GM21737 (cell line): ENCODE measurements around the gene TTC3.
"Not testable (repeated sequence)": the region's sequence is repeated elsewhere in the genome, so short reads cannot be mapped to it uniquely, and the experiment has no call there.

Source experiments
- ATAC-seq: cut with Tn5 transposase; IDR thresholded peaks from one replicate; pipeline ENCODE4 v1.9.1; 2021; ENCODE audit warnings: mild to moderate bottlenecking, moderate library complexity; ENCODE audit not compliant: unreplicated experiment

Gene TTC3

DNA sequence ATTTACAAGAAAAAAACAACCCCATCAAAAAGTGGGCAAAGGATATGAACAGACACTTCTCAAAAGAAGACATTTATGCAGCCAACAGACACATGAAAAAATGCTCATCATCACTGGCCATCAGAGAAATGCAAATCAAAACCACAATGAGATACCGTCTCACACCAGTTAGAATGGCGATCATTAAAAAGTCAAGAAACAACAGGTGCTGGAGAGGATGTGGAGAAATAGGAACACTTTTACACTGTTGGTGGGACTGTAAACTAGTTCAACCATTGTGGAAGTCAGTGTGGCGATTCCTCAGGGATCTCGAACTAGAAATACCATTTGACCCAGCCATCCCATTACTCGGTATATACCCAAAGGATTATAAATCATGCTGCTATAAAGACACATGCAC lies 70.3 kb downstream of the TTC3 start:
- ATAC-seq, result not testable (repeated sequence)

DNA sequence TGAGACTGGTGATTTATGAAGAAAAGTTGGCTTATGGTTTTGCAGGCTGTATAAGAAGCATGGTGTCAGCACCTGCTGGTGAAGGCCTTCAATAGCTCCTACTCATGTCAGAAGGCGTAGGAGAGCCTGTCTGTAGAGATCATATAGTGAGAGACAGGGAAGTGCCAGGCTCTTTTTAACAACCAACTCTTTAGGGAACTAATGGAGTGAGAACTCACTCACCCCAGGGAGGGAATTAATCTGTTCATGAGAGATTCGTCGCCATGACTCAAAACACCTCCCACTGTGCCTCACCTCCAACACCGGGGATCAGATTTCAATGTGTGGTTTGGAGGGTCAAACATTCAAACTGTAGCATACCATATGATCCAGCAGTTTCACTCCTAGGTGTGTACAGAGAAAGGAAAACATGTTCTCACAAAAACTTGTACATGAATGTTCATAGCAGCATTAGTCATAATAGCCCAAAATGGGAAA lies 72.6 kb downstream of the TTC3 start:
- ATAC-seq, result no peak

DNA sequence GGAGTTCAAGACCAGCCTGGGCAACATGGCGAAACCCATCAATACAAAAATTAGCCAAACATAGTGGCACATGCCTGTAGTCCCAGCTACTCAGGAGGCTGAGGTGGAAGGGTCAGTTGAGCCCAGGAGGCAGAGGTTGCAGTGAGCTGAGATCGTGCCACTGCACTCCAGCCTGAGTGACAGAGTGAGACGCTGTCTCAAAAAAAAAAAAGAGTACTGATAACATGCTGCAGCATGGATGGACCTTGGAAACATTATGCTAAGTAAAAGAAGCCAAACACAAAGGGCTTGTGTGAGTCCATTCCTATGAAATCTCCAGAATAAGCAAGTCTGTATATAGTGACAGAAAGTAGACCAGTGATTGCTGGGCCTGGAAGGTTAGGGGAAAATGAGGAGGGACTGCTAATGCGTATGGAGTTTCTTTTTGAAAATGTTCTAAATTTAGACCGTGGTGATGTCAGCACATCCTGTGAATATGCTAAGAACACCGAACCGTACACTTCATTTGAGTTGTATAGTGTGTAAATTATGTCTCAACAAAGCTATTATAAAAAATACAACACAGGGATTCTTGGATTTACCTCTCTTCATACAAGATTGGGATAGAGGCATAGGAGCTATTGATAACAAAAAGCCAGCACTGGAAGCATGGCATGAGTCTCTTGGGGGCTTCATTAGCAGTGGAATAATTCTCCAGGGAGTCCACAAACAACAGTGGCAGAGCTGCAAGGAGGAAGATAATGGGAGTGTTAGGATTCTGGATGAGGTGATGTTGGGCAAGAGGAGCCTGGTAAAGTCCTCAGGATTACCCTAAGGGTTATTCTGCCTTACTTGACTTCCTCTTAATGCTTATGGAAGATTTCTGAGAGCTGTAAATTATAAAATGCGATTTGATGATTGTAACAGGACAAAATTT lies 73.5 kb downstream of the TTC3 start:
- no peak for ATAC-seq

DNA sequence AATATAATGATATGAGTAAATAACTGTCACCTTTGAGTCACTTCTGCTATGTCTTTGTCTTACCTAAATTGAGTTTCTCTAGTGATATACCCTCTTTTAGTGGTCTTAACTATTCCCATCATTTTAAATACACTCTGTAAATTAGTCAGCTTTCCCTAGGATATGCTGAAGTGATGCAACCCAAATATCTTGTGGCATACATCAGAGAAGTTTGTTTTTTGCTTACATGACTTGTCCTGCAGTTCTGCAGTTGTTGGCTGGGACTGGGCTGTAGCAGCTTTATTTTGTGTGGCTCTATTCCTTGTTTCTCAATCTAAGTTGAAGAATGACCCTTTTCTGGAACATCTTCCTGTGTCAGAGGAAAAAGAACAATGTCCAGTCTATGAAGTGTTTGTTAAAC lies 76.4 kb downstream of the TTC3 start:
- no peak for ATAC-seq

DNA sequence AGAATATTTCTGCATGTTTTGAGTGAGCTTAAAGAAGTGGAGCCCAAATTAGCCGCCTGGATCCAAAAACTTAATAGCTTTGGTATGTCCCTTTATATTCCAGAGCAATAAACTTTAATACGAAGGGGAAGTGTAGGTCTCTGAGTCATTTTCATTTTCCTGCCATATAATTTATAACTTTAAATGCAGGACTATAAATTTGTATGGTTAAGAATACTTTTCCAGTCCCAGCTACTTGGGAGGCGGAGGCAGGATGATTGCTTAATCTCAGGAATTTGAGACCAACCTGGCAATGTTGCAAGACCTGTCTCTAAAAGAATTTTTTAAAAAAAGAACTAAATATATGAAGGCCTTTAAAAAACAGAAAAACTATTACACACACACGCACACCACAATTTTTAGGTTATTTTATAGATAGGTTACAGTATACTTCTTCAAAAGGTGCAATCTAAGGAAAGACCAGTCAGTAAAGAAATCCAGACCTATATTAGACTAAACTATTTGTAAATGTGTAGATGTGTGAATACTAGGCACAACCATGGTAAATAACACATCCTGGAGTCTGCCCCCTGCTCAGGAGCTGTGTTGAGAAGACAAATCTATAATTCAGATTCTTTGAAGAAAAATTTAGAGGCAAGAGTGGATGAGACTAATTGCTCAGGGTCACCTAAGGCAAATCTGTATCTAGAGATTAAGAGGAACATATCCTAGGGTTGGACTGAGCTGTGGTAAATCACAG lies 80.3 kb downstream of the TTC3 start:
- no peak for ATAC-seq

DNA sequence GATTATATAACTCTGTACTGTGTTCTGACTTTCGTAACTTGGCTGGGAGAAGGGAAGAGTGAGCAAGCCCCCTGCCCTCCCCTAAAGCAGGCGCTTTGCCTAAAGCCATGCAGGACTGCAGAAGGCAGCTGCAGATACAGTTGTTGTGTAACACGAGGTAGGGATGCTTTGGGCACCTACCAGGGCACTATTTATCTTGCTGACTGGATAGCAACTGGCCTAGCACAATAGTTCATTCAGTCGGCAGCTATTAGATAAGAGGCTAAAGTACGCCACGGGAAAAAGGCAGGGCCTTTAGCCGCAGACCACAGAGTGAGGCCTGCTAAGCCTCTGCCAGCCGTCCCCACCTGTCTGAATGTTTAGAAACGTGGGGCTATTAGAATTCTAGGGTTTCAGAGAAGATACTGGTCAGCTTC lies 80.9 kb downstream of the TTC3 start:
- ATAC-seq, result no peak

DNA sequence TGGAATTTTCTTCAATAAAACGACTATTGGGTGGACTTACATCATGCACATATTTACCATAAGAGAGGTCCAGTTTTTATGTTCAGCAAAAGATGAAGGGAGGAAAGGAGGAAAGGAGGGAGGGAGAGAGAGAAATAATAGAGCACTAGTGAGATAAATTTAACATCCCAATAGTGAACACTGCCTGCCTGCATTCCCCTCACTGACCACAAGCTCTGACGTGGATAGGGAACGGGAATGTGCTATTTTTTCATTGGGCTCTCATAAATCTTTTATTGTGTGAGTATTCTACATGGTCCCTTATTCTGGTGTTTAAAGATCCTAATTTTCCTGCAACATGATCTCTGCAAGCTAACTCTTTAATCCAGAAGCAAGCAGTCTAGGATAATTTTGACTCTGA lies 82.1 kb downstream of the TTC3 start:
- ATAC-seq, result no peak

DNA sequence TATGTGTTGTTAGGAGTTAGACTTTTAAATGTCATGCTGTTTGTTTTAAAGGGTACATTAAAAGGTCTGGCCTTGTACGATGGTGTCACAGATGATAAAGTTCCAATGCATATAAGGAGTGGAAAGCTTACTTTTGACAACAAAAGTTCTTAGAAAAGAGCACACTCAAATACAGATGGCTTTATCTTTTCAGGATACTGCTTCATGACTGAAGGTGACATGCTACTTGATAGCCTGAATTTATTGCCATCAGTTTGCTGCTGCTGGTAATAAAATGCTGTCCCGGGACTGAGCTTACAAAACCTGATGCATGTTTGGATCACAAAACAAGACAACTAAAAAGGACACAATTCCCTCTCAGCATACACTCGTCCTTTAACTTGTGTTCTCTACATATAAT lies 84.9 kb downstream of the TTC3 start:
- no peak for ATAC-seq

DNA sequence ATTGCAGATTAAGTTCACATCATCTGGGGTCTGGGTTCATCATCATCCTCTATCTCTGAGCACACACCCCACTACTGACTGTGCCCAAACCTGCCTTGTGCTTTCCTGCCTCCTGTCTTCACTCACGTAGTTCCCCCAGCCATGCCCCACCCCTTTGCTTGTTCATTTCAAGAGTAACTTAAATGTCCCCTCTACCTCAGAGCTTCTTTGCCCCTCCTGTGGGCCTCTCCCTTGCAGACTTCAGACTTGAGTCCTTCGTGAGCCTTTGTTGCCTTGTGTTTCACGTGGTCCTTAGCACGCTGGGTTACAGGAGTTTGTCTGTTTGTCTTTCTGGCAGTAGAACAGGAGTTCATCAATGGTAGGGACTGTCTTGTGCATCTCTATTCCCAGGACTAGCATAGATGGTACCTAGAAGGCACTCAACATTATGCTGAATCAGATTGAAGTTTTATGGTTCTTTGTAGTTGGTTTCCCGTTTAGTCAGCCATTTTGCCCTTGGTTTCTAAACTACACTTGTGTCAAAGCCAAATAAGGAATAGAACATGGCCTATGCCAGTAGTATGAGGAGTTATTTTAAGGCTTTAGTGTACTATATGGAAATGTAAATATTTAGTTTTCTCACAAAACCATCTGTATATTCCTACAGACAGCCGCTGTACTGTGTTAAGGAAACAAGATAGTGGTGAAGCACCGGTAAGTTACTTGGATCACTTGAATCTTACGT lies 86.2 kb downstream of the TTC3 start:
- peak; percentile 62 for ATAC-seq

DNA sequence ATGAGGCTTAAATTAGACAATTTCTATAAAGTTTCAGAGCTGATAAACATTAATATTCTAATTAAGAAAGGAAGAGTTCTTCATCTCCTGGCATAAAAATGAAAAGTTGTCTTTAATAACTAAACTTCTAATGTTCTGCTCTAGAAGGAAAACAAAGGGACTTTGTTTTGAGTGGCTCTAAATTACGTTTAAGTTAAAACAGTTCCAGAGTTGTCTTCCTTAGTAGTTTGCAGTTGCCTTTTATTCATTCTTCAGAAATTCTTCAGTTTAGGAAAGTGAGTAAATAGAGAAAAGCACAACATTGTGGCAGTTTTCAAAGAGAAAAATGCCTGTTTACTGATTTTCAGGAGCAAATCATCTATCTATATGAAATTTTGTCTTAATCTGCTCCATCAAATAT lies 86.9 kb downstream of the TTC3 start:
- ATAC-seq, result no peak

DNA sequence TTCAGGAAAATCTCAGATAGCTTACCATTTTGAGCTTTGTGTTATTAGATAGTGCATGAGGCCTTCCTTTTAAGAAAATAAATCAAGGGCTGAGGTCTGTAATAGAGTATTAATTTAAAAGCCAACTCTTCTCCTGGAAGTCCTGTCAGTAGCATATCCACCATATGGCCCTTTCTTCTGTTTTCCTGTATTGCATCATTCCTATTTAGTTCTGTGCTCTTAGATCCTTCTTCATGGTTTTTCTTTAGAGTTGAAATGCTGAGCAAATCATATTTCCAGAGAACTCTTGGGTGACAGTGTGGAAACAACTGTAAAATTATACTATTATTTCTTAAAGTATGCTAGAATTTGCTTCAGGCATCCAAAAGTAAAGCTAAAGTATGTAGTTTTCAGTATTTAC lies 91.7 kb downstream of the TTC3 start:
- ATAC-seq, result no peak

DNA sequence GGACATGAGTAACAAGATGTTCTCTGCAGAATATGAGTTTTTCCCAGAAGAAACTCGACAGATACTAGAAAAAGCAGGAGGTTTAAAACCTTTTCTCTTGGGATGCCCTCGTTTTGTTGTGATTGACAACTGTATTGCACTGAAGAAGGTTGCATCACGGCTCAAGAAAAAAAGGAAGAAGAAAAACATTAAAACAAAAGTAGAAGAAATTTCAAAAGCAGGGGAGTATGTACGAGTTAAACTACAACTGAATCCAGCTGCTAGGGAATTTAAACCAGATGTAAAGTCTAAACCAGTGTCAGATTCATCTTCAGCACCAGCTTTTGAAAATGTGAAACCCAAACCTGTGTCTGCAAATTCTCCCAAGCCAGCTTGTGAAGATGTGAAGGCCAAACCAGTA lies 92.5 kb downstream of the TTC3 start:
- no peak for ATAC-seq

DNA sequence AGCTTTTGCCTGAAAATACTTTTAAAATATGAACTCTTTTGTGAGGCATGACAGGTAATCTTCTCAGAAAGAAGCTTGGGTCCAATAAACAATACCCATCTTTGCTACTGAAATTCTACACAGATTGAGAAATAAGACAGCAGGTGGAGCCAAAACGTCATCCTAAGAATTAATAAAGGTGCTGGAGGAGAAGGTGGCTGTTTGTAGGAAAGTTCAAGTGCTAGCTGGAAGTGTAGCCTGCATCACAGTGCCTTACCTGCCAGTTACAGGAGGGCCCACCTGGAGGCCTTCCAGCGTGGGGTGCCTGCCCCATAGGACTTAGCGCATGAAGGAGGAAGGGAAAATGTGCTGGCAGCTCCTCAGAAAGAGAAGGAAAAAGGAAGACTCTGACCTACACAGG lies 93.7 kb downstream of the TTC3 start:
- ATAC-seq, result no peak

DNA sequence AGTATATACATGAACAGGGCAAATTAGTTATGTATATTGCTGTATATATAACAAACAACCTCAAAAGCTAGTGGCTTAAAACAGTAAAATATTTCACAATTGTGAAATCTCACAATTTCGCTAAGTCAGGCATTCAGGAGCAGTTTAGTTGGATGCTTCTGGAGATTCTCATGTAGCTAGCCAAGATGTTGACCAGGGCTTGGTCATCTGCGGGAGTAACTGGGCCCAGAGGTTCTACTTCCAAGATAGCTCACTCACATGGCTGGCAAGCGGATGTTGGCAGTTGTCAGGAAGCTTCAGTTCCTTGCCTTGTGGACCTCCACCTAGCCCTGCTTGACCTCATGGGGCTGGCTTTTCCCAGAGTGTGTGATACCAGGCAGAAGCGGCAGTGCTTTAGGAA lies 95.6 kb downstream of the TTC3 start:
- no peak for ATAC-seq

DNA sequence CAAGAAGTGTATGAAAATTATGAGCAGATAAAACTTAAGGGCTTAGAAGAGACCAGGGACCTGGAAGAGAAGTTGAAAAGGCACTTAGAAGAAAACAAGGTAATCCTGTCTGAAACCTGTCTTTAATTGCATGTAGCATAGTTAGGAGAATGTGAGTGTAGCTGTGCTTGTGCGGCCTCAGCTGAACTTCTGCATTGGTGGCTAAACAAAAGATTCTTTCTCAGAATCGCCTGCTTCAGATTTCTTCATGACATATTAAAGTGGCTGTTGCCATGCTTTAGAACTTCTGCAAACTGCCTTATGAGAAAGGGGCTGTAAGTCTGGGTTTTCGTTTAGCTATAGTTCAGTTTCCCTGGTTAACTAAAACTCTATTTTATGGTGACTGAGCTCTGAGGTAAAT lies 99.6 kb downstream of the TTC3 start:
- no peak for ATAC-seq

DNA sequence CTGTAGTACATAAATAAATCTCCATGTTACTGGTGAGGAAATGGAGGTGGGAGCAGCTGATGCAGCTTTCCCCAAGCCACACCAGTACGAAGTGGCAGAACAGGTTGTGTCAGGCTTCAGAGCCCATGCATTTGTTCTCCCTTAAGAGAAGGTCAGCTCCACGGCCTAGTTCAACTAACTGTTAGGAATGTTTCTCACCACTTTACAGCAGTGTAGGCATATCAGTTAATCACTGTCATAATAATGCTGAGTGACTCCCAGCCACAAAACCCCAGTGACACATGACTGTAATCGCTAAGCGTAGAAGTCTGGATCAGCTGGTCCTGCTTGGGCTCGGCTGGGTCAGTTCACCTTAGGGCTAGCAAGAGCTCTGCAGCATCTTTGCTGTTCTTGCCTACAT lies 103.7 kb downstream of the TTC3 start:
- no peak for ATAC-seq

DNA sequence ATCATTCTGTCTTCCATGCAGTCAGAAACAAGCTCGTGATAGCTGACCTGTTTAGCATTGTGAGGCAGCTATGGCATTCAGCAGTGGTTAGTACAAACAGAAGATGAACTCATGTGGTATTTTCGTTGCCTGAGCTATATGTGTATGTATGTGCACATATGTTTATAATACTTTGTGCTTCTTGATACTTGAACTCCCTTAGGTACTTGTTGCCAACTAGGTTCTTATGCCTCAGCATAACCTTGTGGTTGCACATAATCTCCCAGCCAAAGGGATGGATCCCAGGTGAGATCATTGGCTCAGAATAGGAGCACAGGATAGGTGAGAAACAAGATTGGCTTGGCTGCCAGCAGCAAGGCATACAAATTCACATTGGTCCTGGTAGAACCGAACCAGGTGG lies 108.0 kb downstream of the TTC3 start:
- no peak for ATAC-seq

DNA sequence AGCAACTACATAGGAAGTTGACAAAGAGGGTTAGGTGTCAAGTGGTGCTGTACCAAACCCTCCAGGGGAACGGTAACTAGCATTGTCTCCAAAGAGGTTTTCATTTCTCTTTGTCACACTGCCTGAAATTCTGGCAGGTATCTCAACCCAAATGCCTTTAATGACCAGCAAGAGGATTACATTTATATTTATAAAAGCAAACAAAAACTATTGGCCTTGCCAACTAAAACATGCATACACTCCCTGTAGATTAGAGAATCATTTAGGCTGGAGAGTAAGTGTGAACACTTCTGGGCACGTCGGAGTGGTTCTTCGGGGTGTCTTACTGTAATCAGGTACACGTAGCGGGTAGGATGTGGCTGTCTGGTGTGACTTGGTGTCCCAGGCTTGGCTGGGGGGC lies 109.2 kb downstream of the TTC3 start:
- ATAC-seq, result no peak

DNA sequence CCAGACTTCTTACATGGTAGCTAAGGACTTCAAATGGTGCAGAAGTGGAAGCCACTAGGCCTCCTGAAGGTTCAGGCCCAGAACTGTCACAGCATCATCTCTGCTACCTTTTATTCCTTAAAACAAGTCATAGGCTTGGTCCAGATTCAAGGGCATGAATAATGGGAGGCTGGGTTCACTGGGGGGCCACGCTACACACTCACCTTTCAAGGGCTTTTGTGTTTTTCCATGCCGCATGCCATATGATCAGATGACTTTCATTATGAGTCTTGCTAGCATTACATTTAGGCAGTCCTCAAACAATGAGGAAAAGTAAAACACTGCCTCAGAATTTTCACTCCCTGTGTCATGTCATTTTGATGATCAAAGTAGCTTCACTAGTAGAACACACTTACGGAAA lies 110.7 kb downstream of the TTC3 start:
- ATAC-seq, result no peak

DNA sequence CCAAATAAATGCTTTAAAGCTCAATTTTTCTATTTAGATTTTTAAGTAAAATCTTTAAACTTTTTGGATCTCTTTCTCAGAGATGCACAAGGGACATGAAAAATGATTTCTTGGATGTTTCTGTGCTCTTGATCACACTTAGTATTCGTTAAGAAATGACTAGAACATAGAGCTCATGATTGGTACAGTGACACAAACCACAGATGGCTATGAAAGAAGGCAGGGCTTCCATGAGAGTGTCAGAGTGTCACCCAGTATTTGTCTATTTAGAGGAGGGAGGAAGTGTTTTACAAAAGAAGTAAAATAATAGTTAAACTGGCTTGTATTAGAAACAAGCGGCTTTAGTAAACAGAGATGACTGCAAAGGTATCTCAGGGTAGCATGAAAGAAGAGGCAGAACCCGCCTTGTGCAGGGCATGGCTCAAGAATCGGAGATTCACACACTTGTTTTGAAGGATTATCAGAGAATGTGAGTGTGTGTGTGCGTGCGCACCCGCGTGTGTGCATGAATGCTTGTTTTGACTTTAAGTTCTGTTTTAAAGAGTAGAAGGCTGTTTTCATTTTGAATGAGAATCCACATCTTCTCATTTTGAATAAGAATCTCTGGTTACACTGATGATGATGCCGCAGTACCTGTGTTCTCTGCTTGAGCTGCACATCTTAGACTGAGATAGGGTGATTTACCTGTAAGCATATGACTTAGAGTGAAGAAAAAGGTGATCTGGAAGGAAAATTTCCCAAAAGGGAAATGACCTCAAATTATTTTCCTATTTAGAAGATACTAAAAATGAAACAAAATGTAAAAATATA lies 111.9 kb downstream of the TTC3 start:
- ATAC-seq, result no peak

DNA sequence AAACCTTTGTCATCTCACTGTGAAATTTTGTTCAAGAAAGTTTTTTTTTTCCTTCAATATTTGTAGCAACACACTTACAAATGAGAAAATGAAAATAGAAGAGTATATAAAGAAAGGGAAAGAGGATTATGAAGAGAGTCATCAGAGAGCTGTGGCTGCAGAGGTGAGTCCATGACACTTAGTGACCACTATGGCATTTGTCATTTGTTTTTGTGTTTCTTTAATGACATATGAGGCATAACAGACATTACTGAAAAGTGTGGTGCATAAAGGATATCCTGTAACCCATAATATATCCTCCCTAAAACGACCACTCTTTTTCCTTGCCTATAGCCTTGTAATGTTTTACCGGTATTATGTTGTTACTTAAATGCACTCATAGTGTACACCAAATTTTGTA lies 113.9 kb downstream of the TTC3 start:
- ATAC-seq, result no peak
